GM12878 (cell line): ENCODE measurements around the gene SMIM22. TPM values are rescaled to one million over a fixed set of nuclear protein-coding genes. Genes with fewer than 3 reads are reported as not detected.

Experiments
- ATAC-seq: fragments of 200-7000 bp; cut with Tn5 transposase; 3 replicates; pipeline ENCODE4 v1.9.1; 2020; ENCODE audit warnings: mild to moderate bottlenecking, moderate library complexity
- BruUV-seq: library from RNA; stranded (reverse); fragments of 400-500 nt; replicated peaks from 2 replicates; lab custom pipeline; 2021; lab: Mats Ljungman, UMichigan
- CTCF ChIA-PET: fragments of 300-600 bp; sonication (Branson Sonifier 250); formaldehyde crosslinking; extraction: SDS; loops from one replicate; lab custom pipeline; 2021; ENCODE audit warnings: inconsistent platforms; lab: Yijun Ruan, JAX
- POLR2A ChIA-PET: fragments of 350-600 bp; formaldehyde crosslinking; extraction: SDS; loops from one replicate; lab custom pipeline; 2021; ENCODE audit warnings: inconsistent platforms; lab: Charles Lee
- RAD21 ChIA-PET: fragments of 300-600 bp; sonication (Branson Sonifier 250); formaldehyde crosslinking; loops from one replicate; lab custom pipeline; 2023; ENCODE audit warnings: antibody characterized with exemption; ENCODE audit not compliant: unreplicated experiment; lab: Charles Lee
- SMC1A ChIA-PET: fragments of 300-600 bp; sonication (Branson Sonifier 250); formaldehyde crosslinking; loops from one replicate; lab custom pipeline; 2023; ENCODE audit not compliant: unreplicated experiment, uncharacterized antibody; lab: Charles Lee
- DNase-seq: peaks from one replicate; pipeline ENCODE4 v3.0.0-alpha.2; 2011; ENCODE audit warnings: low read depth, low spot score
- FAIRE-seq: peaks from 3 replicates; lab custom pipeline; 2011; peaks lifted over from hg19 to GRCh38; lab: Jason Lieb, UNC
- H2AFZ ChIP-seq: 2 replicates; pipeline ENCODE4 v1.6.0; 2011; ENCODE audit warnings: low read depth, low read length, control low read depth; ENCODE audit not compliant: control insufficient read depth
- H3K27ac ChIP-seq: 2 replicates; pipeline ENCODE4 v1.5.1; 2011; ENCODE audit warnings: control low read depth; ENCODE audit not compliant: control insufficient read depth, insufficient read depth
- H3K27me3 ChIP-seq, 2 experiments: replicated peaks in 1 of 2; 2 replicates each; pipeline versions ENCODE4 v1.6.0 to v1.6.1; 2011; ENCODE audit warnings: low read length in 1 of 2; ENCODE audit not compliant: control insufficient read depth in 2 of 2, insufficient read depth in 2 of 2
- H3K36me3 ChIP-seq, 2 experiments: 2 replicates each; pipeline ENCODE4 v1.5.1; 2011; ENCODE audit warnings: low read length in 1 of 2; ENCODE audit not compliant: control insufficient read depth in 2 of 2, insufficient read depth in 2 of 2
- H3K4me1 ChIP-seq: 2 replicates; pipeline ENCODE4 v1.6.1; 2011; ENCODE audit warnings: mild to moderate bottlenecking, low read length, moderate library complexity, mixed read lengths; ENCODE audit not compliant: control insufficient read depth, insufficient read depth
- H3K4me2 ChIP-seq: 2 replicates; pipeline ENCODE4 v1.6.0; 2011; ENCODE audit warnings: control low read depth; ENCODE audit not compliant: control insufficient read depth, insufficient read depth
- H3K4me3 ChIP-seq: fragments of 200-600 bp; sonication (generic); 2 replicates; pipeline ENCODE4 v1.5.1; 2016
- H3K79me2 ChIP-seq: 2 replicates; pipeline ENCODE4 v1.6.0; 2011; ENCODE audit warnings: low read length; ENCODE audit not compliant: control insufficient read depth, insufficient read depth
- H3K9ac ChIP-seq: 2 replicates; pipeline ENCODE4 v1.8.0; 2011; ENCODE audit warnings: low read length, control low read depth, mixed read lengths; ENCODE audit not compliant: control insufficient read depth, insufficient read depth
- H3K9me3 ChIP-seq: replicated peaks from 3 replicates; pipeline ENCODE4 v1.5.1; 2011; ENCODE audit warnings: mild to moderate bottlenecking, low read length; ENCODE audit not compliant: control insufficient read depth, insufficient read depth
- H4K20me1 ChIP-seq: 2 replicates; pipeline ENCODE4 v1.6.0; 2011; ENCODE audit not compliant: control insufficient read depth, insufficient read depth
- CHD1 ChIP-seq: IDR thresholded peaks from 2 replicates; pipeline ENCODE4 v1.6.1; 2012; ENCODE audit warnings: low read depth, low read length, improper control_type of control experiment
- CHD4 ChIP-seq: fragments of 200-600 bp; sonication (generic); IDR thresholded peaks from 2 replicates; pipeline ENCODE4 v1.6.1; 2016; ENCODE audit warnings: mild to moderate bottlenecking
- ESRRA ChIP-seq: IDR thresholded peaks from 2 replicates; pipeline ENCODE4 v1.6.1; 2012; ENCODE audit warnings: mild to moderate bottlenecking, low read length, improper control_type of control experiment
- FOXK2 ChIP-seq: fragments of 450-650 bp; IDR thresholded peaks from 2 replicates; pipeline ENCODE4 v1.6.1; 2017; ENCODE audit warnings: mild to moderate bottlenecking, moderate library complexity
- KDM1A ChIP-seq: fragments of 200-600 bp; sonication (generic); IDR thresholded peaks from 2 replicates; pipeline ENCODE4 v1.6.1; 2016; ENCODE audit warnings: borderline replicate concordance
- POLR2AphosphoS2 ChIP-seq: IDR thresholded peaks from 2 replicates; pipeline ENCODE4 v1.6.1; 2011; ENCODE audit warnings: low read depth, mild to moderate bottlenecking, low read length, improper control_type of control experiment, moderate library complexity
- RAD21 ChIP-seq: IDR thresholded peaks from 2 replicates; pipeline ENCODE4 v1.6.1; 2011; ENCODE audit warnings: mild to moderate bottlenecking, low read depth, low read length, moderate library complexity; ENCODE audit not compliant: insufficient read depth
- WRNIP1 ChIP-seq: IDR thresholded peaks from 2 replicates; pipeline ENCODE4 v1.6.1; 2011; ENCODE audit warnings: low read depth, low read length, improper control_type of control experiment, borderline replicate concordance
- ZNF217 ChIP-seq: fragments of 450-650 bp; IDR thresholded peaks from 2 replicates; pipeline ENCODE4 v1.6.1; 2017; ENCODE audit warnings: antibody characterized with exemption, mild to moderate bottlenecking
- ZNF24 ChIP-seq: fragments of 450-650 bp; IDR thresholded peaks from 2 replicates; pipeline ENCODE4 v1.6.1; 2017; ENCODE audit warnings: antibody characterized with exemption, mild to moderate bottlenecking
- ZSCAN29 ChIP-seq: fragments of 450-650 bp; IDR thresholded peaks from 2 replicates; pipeline ENCODE4 v1.6.1; 2017; ENCODE audit warnings: mild to moderate bottlenecking, moderate library complexity
- WGBS: methylation state at CpG from one replicate; pipeline ENCODE4 v1.1.6; 2016; ENCODE audit warnings: low lambda C conversion rate; ENCODE audit not compliant: insufficient replicate concordance, insufficient coverage; ENCODE audit errors: missing lambda C conversion rate; 5-methylcytosine and 5-hydroxymethylcytosine counted together
- in situ Hi-C: fragments of 300-500 bp; cut with MboI; formaldehyde crosslinking; loops from 9 replicates; pipeline ENCODE4 v1.14.3; 2018; ENCODE audit warnings: mixed read lengths
- intact Hi-C: fragments of 100-400 bp; cut with micrococcal nuclease; formaldehyde crosslinking; loops from one replicate; pipeline ENCODE4 v1.14.2; 2022; ENCODE audit not compliant: unreplicated experiment
- polyA plus RNA-seq, 11 experiments: library from polyadenylated mRNA; depleted of rRNA in 4 of 11; unstranded in 6 of 11; stranded (reverse) in 5 of 11; fragments of >200 nt; fragmentation: Nextera tagmentation in 4 of 11; fragmentation: Illumina TruSeq in 1 of 11; extraction: Ambion mirVana in 4 of 11; extraction: Trizol in 1 of 11; gene quantifications; 1 replicate in 1 of 11; 2 replicates in 10 of 11; pipeline versions ENCODE4 v1.2.1 to v1.2.3, GENCODE V29; 2011 to 2016; ENCODE audit warnings: inconsistent platforms in 2 of 11, missing spikeins in 2 of 11, low read depth in 1 of 11
- total RNA-seq, 4 experiments: library from RNA; depleted of rRNA in 3 of 4; stranded (reverse); fragments of >200 nt in 3 of 4; fragmentation: Illumina TruSeq in 1 of 4; extraction: Trizol in 1 of 4; gene quantifications; 2 replicates each; pipeline versions ENCODE4 v1.2.1 to v1.2.3, GENCODE V29; 2013 to 2021
- TF ChIP-seq, protein P1 (sequence below): IDR thresholded peaks from 2 replicates; pipeline ENCODE4 v1.6.1; 2012; ENCODE audit warnings: mild to moderate bottlenecking, low read depth, low read length
- TF ChIP-seq, protein P2 (sequence below): fragments of 150-350 bp; IDR thresholded peaks from 2 replicates; pipeline ENCODE4 v1.6.1; 2016; ENCODE audit warnings: low read depth, low read length
- TF ChIP-seq, protein P3 (sequence below), 3 experiments: IDR thresholded peaks in 2 of 3; conservative IDR thresholded peaks in 1 of 3; 2 replicates each; pipeline ENCODE4 v1.5.1; 2011; ENCODE audit warnings: low read depth in 3 of 3, low read length in 3 of 3, mild to moderate bottlenecking in 3 of 3, control low read depth in 2 of 3, moderate library complexity in 2 of 3, inconsistent platforms in 1 of 3, mixed read lengths in 1 of 3; ENCODE audit not compliant: control insufficient read depth in 2 of 3, insufficient read depth in 1 of 3; ENCODE audit errors: extremely low read depth in 1 of 3
- TF ChIP-seq, protein P4 (sequence below): fragments of 450-650 bp; IDR thresholded peaks from 2 replicates; pipeline ENCODE4 v1.6.1; 2017; ENCODE audit warnings: mild to moderate bottlenecking

SMIM22 gene
- total and polyA plus RNA-seq, 10 of the 15 experiments (the other 5 are each of a cell fraction or from before 2014, with no cell fraction given), result 0.83 TPM; not detected in 9

DNA sequence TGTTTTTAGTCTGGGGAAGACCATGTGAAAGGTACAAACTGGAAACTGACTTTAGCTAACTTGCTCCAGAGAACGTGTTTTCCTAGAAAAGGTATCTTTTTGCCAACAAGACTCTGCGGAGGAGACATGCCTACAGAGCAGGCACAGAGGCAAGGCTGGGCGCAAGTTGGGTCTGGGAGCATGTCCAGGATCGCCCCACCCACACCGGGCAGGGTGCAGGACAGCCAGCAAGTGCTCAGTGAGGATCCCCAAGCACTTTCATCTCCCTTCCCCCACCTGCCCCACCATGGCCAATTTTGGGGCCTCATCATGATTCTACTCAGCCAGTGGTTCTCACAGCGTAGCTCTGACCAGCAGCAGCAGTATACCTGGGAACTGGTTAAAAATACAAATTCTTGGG lies 25.5 kb downstream of the SMIM22 start:
- Histone ChIP-seq H2AFZ (no peak overlapping the region), H3K27ac (no peak overlapping the region), H4K20me1 (peaks cover 2% of the 10 kb centered on the region; the same call in 1 of the 2 replicates), H3K9me3 (no peaks in the 10 kb centered on the region), H3K36me3 (peaks cover 18 to 33% of the 10 kb centered on the region in 2 experiments), H3K4me2 (no peak overlapping the region), H3K79me2 (no peaks in the 10 kb centered on the region), H3K4me1 (no peaks in the 10 kb centered on the region), H3K27me3 (no peaks in the 10 kb centered on the region), H3K9ac (no peak overlapping the region), H3K4me3 (no peak overlapping the region)
- no peak for ATAC-seq
- ChIA-PET SMC1A (no interaction called here), RAD21 (no interaction called here), POLR2A (no interaction called here), CTCF (no interaction called here)
- in situ Hi-C loops, result no loop called here
- WGBS, result 98% methylated on average over 6 of the region's 6 CpGs
- DNase-seq, result no peak
- FAIRE-seq, result no peak
- intact Hi-C loops, result no loop called here
- TSS peak; percentile 6 for BruUV-seq
- TF ChIP-seq, protein P1, sequence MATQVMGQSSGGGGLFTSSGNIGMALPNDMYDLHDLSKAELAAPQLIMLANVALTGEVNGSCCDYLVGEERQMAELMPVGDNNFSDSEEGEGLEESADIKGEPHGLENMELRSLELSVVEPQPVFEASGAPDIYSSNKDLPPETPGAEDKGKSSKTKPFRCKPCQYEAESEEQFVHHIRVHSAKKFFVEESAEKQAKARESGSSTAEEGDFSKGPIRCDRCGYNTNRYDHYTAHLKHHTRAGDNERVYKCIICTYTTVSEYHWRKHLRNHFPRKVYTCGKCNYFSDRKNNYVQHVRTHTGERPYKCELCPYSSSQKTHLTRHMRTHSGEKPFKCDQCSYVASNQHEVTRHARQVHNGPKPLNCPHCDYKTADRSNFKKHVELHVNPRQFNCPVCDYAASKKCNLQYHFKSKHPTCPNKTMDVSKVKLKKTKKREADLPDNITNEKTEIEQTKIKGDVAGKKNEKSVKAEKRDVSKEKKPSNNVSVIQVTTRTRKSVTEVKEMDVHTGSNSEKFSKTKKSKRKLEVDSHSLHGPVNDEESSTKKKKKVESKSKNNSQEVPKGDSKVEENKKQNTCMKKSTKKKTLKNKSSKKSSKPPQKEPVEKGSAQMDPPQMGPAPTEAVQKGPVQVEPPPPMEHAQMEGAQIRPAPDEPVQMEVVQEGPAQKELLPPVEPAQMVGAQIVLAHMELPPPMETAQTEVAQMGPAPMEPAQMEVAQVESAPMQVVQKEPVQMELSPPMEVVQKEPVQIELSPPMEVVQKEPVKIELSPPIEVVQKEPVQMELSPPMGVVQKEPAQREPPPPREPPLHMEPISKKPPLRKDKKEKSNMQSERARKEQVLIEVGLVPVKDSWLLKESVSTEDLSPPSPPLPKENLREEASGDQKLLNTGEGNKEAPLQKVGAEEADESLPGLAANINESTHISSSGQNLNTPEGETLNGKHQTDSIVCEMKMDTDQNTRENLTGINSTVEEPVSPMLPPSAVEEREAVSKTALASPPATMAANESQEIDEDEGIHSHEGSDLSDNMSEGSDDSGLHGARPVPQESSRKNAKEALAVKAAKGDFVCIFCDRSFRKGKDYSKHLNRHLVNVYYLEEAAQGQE, result no peak
- TF ChIP-seq CHD1 (no peak), POLR2AphosphoS2 (no peak), ZNF24 (no peak), RAD21 (no peak), FOXK2 (no peak), ESRRA (no peak), CHD4 (no peak), ZNF217 (no peak), KDM1A (no peak), ZSCAN29 (no peak), WRNIP1 (no peak)
- TF ChIP-seq, protein P2, sequence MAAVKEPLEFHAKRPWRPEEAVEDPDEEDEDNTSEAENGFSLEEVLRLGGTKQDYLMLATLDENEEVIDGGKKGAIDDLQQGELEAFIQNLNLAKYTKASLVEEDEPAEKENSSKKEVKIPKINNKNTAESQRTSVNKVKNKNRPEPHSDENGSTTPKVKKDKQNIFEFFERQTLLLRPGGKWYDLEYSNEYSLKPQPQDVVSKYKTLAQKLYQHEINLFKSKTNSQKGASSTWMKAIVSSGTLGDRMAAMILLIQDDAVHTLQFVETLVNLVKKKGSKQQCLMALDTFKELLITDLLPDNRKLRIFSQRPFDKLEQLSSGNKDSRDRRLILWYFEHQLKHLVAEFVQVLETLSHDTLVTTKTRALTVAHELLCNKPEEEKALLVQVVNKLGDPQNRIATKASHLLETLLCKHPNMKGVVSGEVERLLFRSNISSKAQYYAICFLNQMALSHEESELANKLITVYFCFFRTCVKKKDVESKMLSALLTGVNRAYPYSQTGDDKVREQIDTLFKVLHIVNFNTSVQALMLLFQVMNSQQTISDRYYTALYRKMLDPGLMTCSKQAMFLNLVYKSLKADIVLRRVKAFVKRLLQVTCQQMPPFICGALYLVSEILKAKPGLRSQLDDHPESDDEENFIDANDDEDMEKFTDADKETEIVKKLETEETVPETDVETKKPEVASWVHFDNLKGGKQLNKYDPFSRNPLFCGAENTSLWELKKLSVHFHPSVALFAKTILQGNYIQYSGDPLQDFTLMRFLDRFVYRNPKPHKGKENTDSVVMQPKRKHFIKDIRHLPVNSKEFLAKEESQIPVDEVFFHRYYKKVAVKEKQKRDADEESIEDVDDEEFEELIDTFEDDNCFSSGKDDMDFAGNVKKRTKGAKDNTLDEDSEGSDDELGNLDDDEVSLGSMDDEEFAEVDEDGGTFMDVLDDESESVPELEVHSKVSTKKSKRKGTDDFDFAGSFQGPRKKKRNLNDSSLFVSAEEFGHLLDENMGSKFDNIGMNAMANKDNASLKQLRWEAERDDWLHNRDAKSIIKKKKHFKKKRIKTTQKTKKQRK, result no peak
- TF ChIP-seq, protein P3, sequence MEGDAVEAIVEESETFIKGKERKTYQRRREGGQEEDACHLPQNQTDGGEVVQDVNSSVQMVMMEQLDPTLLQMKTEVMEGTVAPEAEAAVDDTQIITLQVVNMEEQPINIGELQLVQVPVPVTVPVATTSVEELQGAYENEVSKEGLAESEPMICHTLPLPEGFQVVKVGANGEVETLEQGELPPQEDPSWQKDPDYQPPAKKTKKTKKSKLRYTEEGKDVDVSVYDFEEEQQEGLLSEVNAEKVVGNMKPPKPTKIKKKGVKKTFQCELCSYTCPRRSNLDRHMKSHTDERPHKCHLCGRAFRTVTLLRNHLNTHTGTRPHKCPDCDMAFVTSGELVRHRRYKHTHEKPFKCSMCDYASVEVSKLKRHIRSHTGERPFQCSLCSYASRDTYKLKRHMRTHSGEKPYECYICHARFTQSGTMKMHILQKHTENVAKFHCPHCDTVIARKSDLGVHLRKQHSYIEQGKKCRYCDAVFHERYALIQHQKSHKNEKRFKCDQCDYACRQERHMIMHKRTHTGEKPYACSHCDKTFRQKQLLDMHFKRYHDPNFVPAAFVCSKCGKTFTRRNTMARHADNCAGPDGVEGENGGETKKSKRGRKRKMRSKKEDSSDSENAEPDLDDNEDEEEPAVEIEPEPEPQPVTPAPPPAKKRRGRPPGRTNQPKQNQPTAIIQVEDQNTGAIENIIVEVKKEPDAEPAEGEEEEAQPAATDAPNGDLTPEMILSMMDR (IDR thresholded peaks at IDR 0.05 in 2 of 3, conservative IDR thresholded peaks at IDR 0.05 in 1 of 3; ENCODE audit: control insufficient read depth in 2 of 3, extremely low read depth in 1 of 3, insufficient read depth in 1 of 3, low read depth in 3 of 3, low read length in 3 of 3), result no peak
- TF ChIP-seq, protein P4, sequence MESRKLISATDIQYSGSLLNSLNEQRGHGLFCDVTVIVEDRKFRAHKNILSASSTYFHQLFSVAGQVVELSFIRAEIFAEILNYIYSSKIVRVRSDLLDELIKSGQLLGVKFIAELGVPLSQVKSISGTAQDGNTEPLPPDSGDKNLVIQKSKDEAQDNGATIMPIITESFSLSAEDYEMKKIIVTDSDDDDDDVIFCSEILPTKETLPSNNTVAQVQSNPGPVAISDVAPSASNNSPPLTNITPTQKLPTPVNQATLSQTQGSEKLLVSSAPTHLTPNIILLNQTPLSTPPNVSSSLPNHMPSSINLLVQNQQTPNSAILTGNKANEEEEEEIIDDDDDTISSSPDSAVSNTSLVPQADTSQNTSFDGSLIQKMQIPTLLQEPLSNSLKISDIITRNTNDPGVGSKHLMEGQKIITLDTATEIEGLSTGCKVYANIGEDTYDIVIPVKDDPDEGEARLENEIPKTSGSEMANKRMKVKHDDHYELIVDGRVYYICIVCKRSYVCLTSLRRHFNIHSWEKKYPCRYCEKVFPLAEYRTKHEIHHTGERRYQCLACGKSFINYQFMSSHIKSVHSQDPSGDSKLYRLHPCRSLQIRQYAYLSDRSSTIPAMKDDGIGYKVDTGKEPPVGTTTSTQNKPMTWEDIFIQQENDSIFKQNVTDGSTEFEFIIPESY, result no peak
